Measurements from ENCODE around the gene IL17C.

GRCh38 chr16:88639231-88640038 lies 1.1 kb downstream of the IL17C start:
- TF ChIP-seq, protein P1, sequence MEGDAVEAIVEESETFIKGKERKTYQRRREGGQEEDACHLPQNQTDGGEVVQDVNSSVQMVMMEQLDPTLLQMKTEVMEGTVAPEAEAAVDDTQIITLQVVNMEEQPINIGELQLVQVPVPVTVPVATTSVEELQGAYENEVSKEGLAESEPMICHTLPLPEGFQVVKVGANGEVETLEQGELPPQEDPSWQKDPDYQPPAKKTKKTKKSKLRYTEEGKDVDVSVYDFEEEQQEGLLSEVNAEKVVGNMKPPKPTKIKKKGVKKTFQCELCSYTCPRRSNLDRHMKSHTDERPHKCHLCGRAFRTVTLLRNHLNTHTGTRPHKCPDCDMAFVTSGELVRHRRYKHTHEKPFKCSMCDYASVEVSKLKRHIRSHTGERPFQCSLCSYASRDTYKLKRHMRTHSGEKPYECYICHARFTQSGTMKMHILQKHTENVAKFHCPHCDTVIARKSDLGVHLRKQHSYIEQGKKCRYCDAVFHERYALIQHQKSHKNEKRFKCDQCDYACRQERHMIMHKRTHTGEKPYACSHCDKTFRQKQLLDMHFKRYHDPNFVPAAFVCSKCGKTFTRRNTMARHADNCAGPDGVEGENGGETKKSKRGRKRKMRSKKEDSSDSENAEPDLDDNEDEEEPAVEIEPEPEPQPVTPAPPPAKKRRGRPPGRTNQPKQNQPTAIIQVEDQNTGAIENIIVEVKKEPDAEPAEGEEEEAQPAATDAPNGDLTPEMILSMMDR (IDR thresholded peaks at IDR 0.05) = no peak
- TF ChIP-seq POLR2A (IDR thresholded peaks at IDR 0.05) = no peak
